Middle frontal gyrus (tissue), 1 donor: ENCODE data around the gene COL18A1.
"Not testable (repeated sequence)": the region's sequence is repeated elsewhere in the genome, so short reads cannot be mapped to it uniquely, and the experiment has no call there.

Experiments used
- DNase-seq: peaks from one replicate; pipeline ENCODE4 v3.0.0-alpha.2; 2015; ENCODE audit warnings: low spot score; ENCODE audit errors: extremely low spot score

COL18A1 gene

GRCh38 chr21:45556302-45556644 lies 151.3 kb downstream of the COL18A1 start:
- DNase-seq, result no peak

- DNase-seq, result no peak
Measured at GRCh38 chr21:45556645-45557615, 152.0 kb downstream of the COL18A1 start.

- no peak for DNase-seq
Measured at GRCh38 chr21:45557616-45558043, 152.7 kb downstream of the COL18A1 start.

GRCh38 chr21:45558044-45558721 lies 153.2 kb downstream of the COL18A1 start:
- DNase-seq, result no peak

- no peak for DNase-seq
Measured at GRCh38 chr21:45559216-45560105, 154.5 kb downstream of the COL18A1 start.

GRCh38 chr21:45560106-45561021 lies 155.4 kb downstream of the COL18A1 start:
- no peak for DNase-seq

GRCh38 chr21:45561241-45561640 lies 156.3 kb downstream of the COL18A1 start:
- not testable (repeated sequence) for DNase-seq

- no peak for DNase-seq
Measured at GRCh38 chr21:45562402-45562801, 157.4 kb downstream of the COL18A1 start.

- DNase-seq, result no peak
Measured at GRCh38 chr21:45562965-45563364, 158.0 kb downstream of the COL18A1 start.
